ENCODE data around the gene IP6K2. TPM values are rescaled to one million over a fixed set of nuclear protein-coding genes. Genes with fewer than 3 reads are reported as not detected.
"Not testable (repeated sequence)": the region's sequence is repeated elsewhere in the genome, so short reads cannot be mapped to it uniquely, and the experiment has no call there.

Gene IP6K2
- total RNA-seq, 1 experiment from 2014 or later = 67.3 TPM

DNA sequence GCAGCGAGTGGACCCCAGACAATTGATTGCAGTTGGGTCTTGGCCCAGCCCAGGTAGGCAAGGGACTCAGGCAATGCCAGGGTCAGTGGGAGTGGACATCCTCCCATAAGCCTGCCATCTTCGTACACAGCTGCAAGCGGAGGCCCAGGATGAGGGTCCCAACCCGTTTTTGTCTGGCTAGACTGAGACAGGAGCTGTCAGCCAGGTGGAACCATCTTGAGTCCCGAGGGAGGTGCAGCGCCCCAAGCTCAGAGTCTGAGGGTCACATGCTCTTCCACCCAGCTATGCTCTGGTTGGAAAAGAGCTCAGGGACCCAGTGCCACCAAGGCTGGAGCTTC is 22.6 kb upstream of the IP6K2 start:
- no peak for DNase-seq
- H3K27ac ChIP-seq = no peak overlapping the region
- no peaks in the 10 kb centered on the region for H3K4me1 ChIP-seq
- no peaks in the 10 kb centered on the region for H3K9me3 ChIP-seq (replicated peaks)
- H3K4me3 ChIP-seq = peak overlapping the region; percentile 21; the same call in 1 of the 2 replicates
- H3K27me3 ChIP-seq = no peaks in the 10 kb centered on the region
- no peaks in the 10 kb centered on the region for H3K36me3 ChIP-seq

DNA sequence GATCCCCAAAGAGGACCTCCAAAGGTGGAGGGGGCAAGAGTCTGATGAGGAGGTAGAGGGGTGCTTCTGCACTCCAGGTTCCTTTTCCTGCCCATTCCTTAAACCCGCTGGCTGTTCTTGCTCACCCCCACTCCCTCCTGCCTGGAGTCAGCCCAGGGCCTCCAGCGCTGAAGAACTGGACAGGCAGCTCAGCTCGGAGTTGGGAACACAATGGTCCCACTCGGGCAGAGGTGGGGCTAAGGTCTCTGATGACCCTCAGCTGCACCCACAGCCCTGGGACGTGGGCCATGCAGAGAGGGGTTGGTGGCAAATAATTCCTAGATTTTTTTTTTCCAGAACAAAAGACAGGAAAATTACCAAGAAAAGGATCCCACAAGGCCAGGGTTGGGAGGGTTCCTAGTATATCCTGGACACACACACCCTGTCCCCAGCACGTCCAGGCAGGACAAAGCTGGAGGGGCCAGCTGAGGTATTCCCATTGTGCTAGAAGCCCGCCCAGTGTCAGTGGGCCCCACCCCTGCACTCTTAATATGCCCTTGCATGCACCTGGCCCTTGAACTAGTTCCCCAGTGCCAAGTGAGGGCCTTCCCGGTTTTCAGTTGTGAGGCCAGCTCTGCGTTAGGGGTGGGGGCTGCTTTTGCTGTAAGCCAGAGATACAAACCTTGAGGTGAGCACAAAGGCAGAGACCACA is 22.1 kb upstream of the IP6K2 start:
- no peak for DNase-seq
- H3K27ac ChIP-seq = no peak overlapping the region
- H3K4me3 ChIP-seq = no peak overlapping the region
- no peaks in the 10 kb centered on the region for H3K27me3 ChIP-seq
- no peaks in the 10 kb centered on the region for H3K36me3 ChIP-seq
- no peaks in the 10 kb centered on the region for H3K9me3 ChIP-seq (replicated peaks)
- no peaks in the 10 kb centered on the region for H3K4me1 ChIP-seq

DNA sequence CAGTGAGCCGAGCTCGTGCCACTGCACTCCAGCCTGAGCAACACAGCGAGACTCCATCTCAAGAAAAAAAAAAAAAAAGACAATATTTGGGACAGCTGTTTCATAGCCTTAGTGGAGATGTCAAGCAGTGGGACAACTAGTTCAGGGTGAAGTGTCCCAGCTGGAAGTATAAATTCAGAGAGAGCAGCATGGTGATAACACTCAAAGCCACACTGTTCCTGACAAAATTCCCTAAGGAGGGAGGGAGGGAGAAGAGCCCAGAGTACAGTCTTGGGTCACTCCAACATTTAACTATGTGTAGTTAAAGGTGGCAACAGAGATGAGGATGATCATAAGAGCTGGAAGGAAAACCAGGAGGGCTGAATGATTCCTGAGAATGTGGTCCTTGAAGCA is 21.1 kb upstream of the IP6K2 start:
- Histone ChIP-seq H3K27me3 (no peaks in the 10 kb centered on the region), H3K4me1 (no peaks in the 10 kb centered on the region), H3K36me3 (no peaks in the 10 kb centered on the region), H3K4me3 (no peak overlapping the region), H3K27ac (no peak overlapping the region), H3K9me3 (replicated peaks) (no peaks in the 10 kb centered on the region)
- DNase-seq = no peak

DNA sequence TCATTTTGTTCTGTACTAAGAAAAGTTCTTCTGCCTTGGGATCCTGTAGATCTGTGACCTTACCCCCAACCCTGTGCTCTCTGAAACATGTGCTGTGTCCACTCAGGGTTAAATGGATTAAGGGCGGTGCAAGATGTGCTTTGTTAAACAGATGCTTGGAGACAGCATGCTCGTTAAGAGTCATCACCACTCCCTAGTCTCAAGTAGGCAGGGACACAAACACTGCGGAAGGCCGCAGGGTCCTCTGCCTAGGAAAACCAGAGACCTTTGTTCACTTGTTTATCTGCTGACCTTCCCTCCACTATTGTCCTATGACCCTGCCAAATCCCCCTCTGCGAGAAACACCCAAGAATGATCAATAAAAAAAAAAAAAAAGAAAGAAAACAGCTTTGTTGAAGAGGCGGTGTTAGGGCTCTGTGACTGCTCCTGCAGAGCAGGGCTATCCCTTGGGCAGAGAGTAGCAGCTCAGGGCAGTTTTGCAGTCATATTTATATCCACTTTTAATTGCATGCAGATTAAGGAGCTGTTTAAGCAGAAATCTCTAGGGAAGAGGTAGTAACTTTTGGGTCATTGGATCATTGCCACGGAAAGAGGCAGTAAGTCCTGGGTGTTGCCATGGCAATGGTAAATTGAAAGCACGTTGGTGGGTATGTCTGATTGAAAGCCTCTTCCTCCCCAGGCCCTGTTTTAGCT is 18.2 kb upstream of the IP6K2 start:
- H3K4me1 ChIP-seq; H3K36me3 ChIP-seq; H3K27ac ChIP-seq; H3K27me3 ChIP-seq; H3K9me3 ChIP-seq (replicated peaks); DNase-seq; H3K4me3 ChIP-seq: not testable (repeated sequence)

DNA sequence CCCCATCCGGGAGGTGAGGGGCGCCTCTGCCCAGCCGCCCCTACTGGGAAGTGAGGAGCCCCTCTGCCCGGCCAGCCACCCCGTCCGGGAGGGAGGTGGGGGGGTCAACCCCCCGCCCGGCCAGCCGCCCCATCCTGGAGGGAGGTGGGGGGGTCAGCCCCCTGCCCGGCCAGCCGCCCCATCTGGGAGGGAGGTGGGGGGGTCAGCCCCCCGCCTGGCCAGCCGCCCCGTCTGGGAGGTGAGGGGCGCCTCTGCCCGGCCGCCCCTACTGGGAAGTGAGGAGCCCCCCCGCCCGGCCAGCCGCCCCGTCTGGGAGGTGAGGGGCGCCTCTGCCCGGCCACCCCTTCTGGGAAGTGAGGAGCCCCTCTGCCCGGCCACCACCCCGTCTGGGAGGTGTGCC is 17.5 kb upstream of the IP6K2 start:
- H3K9me3 ChIP-seq (replicated peaks); H3K27ac ChIP-seq; DNase-seq; H3K36me3 ChIP-seq; H3K27me3 ChIP-seq; H3K4me1 ChIP-seq; H3K4me3 ChIP-seq: not testable (repeated sequence)

DNA sequence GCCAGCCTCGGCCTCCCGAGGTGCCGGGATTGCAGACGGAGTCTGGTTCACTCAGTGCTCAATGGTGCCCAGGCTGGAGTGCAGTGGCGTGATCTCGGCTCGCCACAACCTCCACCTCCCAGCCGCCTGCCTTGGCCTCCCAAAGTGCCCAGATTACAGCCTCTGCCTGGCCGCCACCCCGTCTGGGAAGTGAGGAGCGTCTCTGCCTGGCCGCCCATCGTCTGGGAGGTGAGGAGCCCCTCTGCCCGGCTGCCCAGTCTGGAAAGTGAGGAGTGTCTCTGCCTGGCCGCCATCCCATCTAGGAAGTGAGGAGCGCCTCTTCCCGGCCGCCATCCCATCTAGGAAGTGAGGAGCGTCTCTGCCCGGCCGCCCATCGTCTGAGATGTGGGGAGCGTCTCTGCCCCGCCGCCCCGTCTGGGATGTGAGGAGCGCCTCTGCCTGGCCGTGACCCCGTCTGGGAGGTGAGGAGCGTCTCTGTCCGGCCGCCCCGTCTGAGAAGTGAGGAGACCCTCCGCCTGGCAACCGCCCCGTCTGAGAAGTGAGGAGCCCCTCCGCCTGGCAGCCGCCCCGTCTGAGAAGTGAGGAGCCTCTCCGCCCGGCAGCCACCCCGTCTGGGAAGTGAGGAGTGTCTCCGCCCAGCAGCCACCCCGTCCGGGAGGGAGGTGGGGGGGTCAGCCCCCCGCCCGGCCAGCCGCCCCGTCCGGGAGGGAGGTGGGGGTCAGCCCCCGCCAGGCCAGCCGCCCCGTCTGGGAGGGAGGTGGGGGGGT is 16.9 kb upstream of the IP6K2 start:
- not testable (repeated sequence) for H3K27ac ChIP-seq; H3K36me3 ChIP-seq; H3K27me3 ChIP-seq; H3K9me3 ChIP-seq (replicated peaks); DNase-seq; H3K4me1 ChIP-seq; H3K4me3 ChIP-seq

DNA sequence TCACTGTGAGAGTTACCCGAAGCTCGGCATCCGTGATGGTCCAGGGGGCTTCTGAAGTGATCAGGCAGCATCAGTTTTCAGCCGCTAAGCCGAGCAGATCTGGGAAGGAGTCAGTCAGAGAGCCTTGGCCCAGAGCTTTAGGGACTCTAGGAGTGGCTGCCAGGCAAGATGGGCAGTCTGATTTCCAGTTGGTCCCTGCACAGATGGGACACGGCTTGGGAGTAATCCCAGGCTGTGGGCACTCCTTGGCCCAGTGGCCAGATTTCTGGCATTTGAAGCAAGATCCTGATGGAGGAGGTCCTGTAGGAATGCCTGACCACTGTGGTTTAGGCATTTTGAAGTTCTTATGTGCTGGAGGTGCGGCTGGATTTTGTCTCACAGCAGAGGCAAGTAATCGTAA is 10.5 kb upstream of the IP6K2 start:
- H3K36me3 ChIP-seq = no peaks in the 10 kb centered on the region
- no peak overlapping the region for H3K27ac ChIP-seq
- no peak for DNase-seq

DNA sequence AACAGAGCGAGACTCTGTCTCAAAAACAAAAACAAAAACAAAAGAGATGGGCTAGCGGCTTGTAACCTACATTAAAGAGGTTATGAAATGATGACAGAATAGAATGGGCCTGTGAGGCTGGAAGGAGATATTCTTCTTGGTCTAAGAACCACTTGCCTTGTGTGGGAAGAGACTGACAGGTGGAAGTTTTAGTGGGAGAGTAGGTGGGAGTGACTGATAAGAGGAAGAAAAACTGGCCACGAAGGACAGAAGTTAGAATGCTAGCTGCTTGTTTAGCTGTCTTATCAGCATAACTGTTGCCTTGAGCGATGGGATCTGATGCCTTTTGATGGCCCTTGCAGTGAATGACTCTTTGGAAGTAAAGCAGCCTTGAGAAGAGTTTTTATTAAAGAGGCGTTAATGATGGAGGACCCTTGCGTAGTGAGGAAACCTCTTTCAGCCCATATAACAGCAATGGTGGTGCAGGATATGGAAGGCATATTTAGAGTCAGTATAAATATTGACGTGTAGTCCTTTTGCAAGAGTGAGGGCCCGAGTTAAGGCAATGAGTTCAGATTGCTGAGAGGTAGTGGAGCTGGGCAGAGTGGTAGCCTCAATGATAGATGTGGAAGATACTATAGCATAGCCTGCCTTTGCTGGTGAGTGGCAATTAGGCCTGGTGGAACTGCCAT is 8.3 kb upstream of the IP6K2 start:
- H3K27ac ChIP-seq; H3K4me3 ChIP-seq; H3K4me1 ChIP-seq; H3K9me3 ChIP-seq (replicated peaks); DNase-seq; H3K27me3 ChIP-seq; H3K36me3 ChIP-seq: not testable (repeated sequence)

More for the DNA sequence above, 10.5 kb upstream of the IP6K2 start:
- no peaks in the 10 kb centered on the region for H3K9me3 ChIP-seq (replicated peaks)
- no peaks in the 10 kb centered on the region for H3K4me1 ChIP-seq
- no peak overlapping the region for H3K4me3 ChIP-seq
- H3K27me3 ChIP-seq = no peaks in the 10 kb centered on the region

DNA sequence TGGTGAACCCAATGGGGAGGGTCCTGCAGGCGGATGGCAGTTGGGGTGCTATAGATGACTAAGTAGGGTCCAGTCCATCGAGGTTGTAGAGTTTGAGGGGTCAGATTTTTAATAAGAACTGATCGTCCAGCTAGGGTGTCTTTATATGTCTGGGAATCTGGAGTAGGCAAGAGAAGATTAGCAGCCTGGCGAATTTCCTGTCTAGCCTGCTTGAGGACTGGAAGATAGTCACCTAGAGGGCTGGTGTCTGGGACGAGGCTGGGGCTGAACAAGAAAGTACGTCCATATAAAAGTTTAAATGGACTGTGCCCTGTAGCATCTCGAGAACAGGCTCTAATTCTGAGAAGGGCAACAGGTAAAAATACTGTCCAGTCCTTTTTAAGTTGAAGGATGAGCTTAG is 6.7 kb upstream of the IP6K2 start:
- no peaks in the 10 kb centered on the region for H3K36me3 ChIP-seq
- H3K27me3 ChIP-seq = no peaks in the 10 kb centered on the region
- H3K9me3 ChIP-seq (replicated peaks) = no peaks in the 10 kb centered on the region
- no peaks in the 10 kb centered on the region for H3K4me1 ChIP-seq
- no peak for DNase-seq
- H3K4me3 ChIP-seq = no peak overlapping the region
- H3K27ac ChIP-seq = no peak overlapping the region

DNA sequence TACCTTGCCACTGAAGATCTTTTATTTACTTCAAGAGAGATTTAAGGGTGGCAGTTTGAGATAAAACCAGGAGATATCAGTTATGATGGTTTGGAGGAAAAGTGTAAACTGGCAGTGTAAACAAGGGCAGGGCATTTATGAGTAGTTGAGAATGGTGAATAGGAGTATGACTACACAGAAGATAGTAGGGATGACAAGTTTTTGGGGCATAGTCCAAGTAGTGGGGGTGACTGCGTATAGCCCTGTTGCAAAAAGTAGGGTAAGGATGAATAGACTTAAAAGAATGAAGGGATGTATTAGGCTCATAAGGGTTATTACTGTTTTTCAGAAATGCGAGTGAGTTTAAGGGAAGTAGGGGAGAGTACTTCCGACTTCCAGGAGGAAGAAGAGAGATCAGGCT is 6.3 kb upstream of the IP6K2 start:
- H3K9me3 ChIP-seq (replicated peaks); H3K4me3 ChIP-seq; DNase-seq; H3K36me3 ChIP-seq; H3K27me3 ChIP-seq; H3K4me1 ChIP-seq; H3K27ac ChIP-seq: not testable (repeated sequence)

DNA sequence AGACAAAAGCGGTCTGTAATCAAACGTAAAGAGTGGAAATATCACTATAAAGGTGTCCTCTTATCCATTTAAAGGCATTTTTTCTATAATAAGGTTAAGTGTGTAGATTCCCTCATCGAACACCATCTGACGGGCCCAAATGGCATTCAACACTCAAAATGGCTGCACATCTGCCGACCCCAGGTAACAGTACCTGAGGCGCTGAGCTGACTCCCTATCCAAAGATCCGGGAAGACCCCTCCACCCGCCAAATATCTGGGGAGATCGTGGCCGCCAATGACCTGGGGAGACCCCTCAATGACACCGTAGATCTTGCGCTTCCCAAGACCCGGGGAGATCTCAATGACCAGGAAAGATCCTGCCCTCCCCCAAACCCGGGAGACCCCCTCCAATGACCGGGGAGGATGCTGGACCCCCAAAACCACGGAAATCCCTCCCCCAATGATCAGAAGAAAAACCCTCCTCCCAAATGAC is 476 bp downstream of the IP6K2 start:
- Histone ChIP-seq H3K4me3 (peak overlapping the region; percentile 88), H3K36me3 (peaks cover 31% of the 10 kb centered on the region), H3K27me3 (no peaks in the 10 kb centered on the region), H3K27ac (peak overlapping the region; percentile 83), H3K4me1 (peaks cover 3% of the 10 kb centered on the region), H3K9me3 (replicated peaks) (no peaks in the 10 kb centered on the region)
- DNase-seq = peak in 1 of 2 experiments; percentile 25

DNA sequence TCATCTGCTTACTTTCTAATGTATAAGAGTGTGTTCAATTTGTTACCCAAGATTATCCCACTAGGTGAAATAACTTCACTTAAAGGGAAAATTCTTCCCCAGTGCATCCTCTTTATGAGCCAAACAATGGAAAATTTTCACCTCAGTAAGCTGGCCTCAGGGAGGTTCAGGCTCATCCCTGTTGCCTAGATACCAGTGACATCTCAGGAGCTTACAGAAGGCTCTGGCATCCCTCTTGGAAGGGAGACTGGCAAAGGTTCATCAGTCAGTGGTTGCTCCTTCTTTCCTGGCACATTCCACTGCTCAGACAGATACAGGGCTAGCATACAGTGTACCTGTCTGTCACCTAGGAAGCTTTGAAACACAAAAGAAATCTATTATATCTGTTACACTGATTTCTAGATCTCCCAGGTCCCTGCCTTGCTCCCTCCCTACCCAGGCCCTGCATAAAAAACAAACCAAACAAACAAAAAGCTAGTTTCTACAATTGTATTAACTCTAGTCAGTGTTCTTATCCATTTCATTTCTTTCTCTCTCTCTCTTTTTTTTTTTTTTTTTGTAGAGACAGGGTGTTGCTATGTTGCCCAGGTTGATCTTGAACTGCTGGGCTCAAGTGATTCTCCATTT is 1.7 kb downstream of the IP6K2 start:
- no peak for DNase-seq
- Histone ChIP-seq H3K9me3 (replicated peaks) (no peaks in the 10 kb centered on the region), H3K4me1 (peaks cover 3% of the 10 kb centered on the region), H3K27ac (no peak overlapping the region), H3K4me3 (no peak overlapping the region; the same call in 1 of the 2 replicates), H3K36me3 (peaks cover 36% of the 10 kb centered on the region), H3K27me3 (no peaks in the 10 kb centered on the region)

DNA sequence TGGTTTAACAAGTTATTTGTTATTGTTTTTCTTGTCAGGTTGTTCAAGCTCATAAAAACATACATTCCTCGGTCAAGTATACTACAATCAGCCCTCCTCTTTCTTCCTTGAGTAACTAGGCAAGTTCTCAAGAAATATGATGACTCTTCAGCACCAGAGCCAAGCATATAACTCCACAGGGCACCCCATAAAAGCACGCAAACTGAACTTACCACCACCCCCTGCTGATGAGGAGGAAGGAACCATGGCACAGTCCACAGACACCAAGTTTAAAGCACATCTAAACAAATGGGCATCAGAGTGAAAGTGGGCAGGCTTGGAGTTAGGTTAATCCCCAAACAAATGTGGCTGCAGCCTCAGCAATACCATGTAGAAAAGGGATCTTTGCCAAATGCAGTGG is 5.3 kb downstream of the IP6K2 start:
- Histone ChIP-seq H3K9me3 (replicated peaks) (no peaks in the 10 kb centered on the region), H3K27me3 (no peaks in the 10 kb centered on the region), H3K4me1 (no peaks in the 10 kb centered on the region), H3K27ac (no peak overlapping the region), H3K36me3 (peaks cover 47% of the 10 kb centered on the region), H3K4me3 (no peak overlapping the region)
- no peak for DNase-seq

DNA sequence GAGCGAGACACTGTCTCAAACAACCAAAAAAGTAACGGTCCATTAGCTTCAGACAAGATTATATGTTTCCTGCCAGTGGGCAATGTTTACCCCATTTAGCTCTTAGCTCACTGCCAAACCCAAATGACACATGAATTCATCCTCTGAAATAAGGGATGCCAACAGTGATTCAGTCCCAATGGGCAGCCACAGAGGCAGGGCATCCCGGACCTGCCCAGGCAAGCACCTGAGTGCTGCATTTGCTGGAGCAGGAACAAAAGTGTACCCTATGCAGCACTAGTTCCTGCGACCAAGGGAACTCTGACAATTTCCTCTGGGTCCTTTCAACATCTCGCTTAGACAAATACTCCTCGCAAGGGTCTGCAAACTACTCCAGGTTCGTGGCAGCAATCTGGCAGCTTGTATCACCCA is 8.0 kb downstream of the IP6K2 start:
- Histone ChIP-seq H3K9me3 (replicated peaks) (no peaks in the 10 kb centered on the region), H3K27ac (no peak overlapping the region), H3K4me3 (no peak overlapping the region), H3K4me1 (no peaks in the 10 kb centered on the region), H3K36me3 (peaks cover 45% of the 10 kb centered on the region), H3K27me3 (no peaks in the 10 kb centered on the region)
- DNase-seq = no peak

Data from SJCRH30 (cell line).